Kidney tubule cell (primary cell): ENCODE results near the gene CGNL1.

Experiments
- DNase-seq: peaks from one replicate; pipeline ENCODE4 v3.0.0-alpha.2; 2018; ENCODE audit warnings: low spot score

CGNL1 gene

GRCh38 chr15:57375827-57376695 lies at the start of gene CGNL1:
Gene CGNL1 (plus strand): TSS chr15:57376505. CDS start chr15:57438000, 61,495 bp downstream.
- DNase-seq, result peak; percentile 42

- DNase-seq, result peak; percentile 80
These were observed 48.3 kb upstream of the CGNL1 start for GRCh38 chr15:57327985-57328471.

- DNase-seq, result no peak
These were observed 47.8 kb upstream of the CGNL1 start for GRCh38 chr15:57328479-57328878.

DNA sequence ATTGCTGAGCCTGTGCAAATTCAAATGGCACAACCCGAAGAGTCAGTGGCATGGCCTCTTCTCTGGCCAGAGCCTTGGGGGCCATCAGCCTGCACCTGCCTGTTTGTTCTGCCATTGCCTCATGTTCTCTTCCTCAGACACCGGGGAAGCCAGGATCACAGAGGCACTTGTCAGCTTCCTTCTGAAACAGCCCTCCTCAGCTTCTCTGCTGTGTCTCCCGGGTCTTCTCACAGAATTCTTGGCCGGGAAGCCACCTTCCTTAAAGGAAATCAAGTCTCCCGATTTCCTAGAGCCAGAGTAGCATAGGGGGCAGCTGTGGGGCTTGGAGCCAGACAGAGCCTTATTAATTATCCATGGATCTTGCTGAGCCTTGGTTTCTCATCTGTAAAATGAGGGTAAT lies 47.4 kb upstream of the CGNL1 start:
- DNase-seq, result no peak

DNA sequence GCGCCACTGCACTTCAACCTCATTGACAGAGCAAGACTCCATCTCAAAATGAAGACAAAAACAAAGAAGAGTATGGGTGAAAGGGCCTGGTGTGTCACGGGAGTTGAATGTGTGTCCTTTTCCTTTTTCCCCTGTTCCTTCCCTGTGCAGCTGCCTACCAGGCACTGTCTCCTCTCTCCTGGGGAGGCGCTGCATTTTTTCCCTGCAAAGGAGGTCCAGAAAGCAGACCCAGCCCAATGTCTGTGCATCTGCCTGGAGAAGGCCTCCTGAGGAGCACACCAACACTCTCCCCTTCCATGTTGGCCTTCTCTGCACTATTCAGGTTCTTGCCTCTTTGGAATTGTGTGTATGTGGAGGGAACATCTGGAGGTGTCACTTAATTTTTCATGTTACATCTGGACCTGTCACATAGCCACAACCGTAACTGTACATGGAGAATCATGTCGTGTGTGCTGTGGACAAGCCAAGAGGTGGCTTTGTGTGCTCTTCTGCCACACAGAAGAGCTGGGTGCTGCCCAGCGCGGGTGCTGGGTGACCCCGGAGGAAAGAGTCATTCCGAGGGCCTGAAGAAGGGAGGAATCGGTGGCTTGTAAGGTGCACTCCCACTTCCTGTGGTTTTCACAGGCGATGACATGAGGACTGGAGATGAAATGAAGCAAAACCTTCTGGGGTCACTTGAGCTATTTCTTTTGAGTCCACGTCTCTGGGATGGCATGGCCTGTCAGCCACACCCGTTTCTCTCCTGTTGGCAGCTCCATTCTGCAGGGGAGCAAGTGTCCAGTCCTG lies 46.5 kb upstream of the CGNL1 start:
- DNase-seq, result no peak

DNA sequence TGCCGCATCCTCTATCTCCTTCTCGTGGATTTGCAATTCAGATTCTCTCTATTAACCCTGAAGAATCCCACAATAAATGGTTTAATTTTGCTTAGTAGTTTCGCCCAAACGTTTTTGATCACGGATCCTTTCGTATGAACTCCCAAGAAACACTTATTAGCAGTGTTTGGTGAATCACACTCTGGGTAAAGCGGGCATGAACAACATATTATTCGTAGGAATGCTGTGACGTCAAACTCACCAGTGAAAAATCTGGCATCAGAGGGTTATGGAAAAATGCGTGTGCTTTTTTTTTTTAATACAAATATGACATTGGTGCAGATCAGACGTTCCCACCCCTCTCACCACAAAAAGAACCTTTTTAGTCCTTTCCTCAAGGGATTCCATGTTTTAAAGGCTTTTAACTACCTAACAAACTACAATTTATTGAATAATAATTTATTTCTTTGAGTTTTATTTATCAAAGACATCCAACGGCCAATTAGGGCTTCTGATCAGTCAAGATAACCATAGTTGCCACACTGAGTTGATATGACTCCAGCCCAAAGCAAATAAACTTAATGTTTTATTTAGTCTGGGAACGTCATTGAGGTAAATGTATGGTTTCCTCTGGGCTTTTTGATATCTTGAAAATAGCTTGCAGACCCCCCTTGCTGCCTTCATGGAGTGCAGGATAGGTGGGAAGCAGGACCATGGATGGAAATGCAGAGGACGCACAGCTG lies 45.5 kb upstream of the CGNL1 start:
- no peak for DNase-seq

DNA sequence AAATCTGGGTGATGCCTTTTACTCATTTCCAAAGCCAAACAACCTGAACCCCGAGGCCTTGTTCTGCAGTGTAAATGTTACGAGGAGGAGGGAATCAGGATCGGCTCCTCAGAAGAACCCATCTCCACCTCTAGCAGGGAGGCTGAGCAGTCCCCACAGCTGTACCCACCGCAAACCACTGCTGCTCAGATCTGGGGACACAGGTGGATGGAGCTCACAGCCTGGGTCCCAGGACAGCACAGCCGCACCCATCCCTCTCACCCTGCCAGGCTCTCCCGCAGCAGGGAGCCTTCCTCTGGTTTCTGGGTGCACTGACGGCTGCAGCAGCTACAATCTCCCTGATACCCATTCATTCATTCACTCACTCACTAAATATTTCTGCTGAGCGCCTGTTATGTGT lies 44.0 kb upstream of the CGNL1 start:
- DNase-seq, result no peak

GRCh38 chr15:57333487-57333886 lies 42.8 kb upstream of the CGNL1 start:
- DNase-seq, result peak; percentile 69

- peak; percentile 59 for DNase-seq
These were observed 42.0 kb upstream of the CGNL1 start for GRCh38 chr15:57334257-57334656.

- no peak for DNase-seq
These were observed 41.0 kb upstream of the CGNL1 start for GRCh38 chr15:57335293-57335715.

DNA sequence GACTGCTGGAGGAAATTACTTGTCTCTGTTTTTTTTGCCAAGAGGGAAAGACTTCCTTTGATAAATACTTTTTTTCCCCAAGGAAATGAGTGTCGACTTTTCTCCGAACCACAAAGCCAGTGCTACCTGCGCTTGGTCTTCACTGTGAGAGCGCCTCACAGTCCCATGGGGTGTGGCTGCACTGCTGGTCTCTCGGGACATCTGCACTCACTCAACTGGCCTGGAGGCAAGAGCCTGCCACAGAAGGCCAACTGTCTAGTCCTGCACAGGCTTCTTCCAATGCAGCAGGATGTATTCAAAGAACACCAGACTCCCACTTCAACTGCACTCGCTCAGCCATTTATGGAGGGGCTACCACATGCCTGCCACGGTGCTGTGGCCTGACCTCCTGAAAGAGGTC lies 40.6 kb upstream of the CGNL1 start:
- no peak for DNase-seq

GRCh38 chr15:57337868-57338411 lies 38.4 kb upstream of the CGNL1 start:
- peak; percentile 26 for DNase-seq

DNA sequence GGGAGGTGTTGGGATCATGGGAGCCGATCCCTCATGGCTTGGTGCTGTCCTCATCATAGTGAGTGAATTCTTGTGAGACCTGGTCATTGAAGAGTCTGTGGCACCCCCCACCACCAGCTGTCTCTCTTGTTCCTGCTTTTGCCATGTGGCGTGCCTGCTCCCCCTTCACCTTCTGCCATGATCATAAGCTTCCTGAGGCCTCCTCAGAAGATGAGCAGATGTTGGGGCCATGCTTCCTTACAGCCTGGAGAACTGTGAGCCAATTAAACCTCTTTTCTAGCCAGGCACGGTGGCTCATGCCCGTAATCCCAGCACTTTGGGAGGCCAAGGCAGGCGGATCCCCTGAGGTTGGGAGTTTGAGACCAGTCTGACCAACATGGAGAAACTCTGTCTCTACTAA lies 37.0 kb upstream of the CGNL1 start:
- DNase-seq, result no peak

DNA sequence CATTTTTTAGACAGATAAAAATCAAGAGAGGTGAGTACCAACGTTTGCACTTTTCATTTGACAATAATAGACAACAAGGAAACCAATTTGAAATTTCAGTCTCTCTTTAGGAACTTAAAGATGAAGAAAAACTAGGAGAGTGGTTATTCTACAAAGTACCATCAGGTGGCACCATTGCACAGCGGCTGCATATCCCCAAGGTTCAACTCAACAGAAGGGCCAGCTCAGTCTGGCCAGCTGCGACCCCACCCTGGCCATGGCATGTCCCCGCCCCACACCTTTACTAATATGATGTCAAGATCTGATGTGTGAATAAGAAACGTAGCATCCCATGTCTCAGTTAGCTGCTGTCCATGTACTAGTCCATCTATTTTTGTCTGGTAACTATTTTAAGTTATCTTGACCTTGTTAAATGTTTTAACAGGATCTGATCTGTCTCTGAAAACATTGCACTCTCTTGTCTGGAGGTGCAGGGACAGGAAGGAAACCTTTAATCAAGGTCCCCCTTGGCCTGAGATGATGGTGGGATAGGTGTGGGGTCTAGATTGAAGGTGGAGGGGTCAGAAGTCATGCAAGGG lies 35.5 kb upstream of the CGNL1 start:
- DNase-seq, result peak; percentile 74

GRCh38 chr15:57343048-57343447 lies 33.3 kb upstream of the CGNL1 start:
- DNase-seq, result no peak

DNA sequence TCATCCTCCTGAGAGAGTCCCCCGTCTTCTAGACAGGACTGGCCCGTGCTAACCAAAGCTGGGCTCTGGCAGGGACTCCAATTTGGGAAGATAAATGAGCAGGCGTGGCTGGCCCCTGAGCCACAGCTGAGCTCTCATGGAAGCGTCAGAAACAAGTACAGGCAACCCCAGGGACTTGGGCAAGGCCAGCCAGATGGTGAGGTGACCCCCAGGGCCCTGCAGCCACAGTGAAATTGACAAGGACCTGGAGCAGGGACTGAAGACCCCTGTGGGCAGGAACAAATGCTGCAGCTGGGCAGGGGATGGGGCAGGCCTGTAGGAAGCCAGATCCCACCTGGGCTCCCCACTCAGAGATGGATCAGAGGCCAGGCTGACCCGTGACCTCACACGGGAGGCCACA lies 32.8 kb upstream of the CGNL1 start:
- DNase-seq, result no peak

GRCh38 chr15:57344282-57344681 lies 32.0 kb upstream of the CGNL1 start:
- DNase-seq, result no peak

- DNase-seq, result peak; percentile 28
These were observed 30.7 kb upstream of the CGNL1 start for GRCh38 chr15:57345584-57345983.

DNA sequence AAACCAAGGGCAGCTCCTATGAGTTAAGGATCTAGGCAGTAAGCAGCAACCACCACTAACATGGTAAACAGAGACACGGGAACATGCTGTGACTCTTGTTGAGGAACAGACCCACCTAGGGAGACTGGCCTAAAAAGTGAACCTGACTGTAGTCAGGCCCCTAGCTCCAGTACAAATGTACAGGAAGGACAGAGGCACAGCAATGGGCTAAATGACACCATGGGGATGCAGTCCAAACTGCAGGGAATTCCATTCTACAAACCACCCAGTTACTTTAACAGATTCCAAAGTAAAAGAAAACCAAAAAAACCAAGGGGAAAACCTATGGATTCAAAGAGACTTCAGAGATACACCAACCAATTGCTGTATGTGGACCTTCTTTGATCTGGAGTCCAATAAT lies 28.2 kb upstream of the CGNL1 start:
- no peak for DNase-seq

DNA sequence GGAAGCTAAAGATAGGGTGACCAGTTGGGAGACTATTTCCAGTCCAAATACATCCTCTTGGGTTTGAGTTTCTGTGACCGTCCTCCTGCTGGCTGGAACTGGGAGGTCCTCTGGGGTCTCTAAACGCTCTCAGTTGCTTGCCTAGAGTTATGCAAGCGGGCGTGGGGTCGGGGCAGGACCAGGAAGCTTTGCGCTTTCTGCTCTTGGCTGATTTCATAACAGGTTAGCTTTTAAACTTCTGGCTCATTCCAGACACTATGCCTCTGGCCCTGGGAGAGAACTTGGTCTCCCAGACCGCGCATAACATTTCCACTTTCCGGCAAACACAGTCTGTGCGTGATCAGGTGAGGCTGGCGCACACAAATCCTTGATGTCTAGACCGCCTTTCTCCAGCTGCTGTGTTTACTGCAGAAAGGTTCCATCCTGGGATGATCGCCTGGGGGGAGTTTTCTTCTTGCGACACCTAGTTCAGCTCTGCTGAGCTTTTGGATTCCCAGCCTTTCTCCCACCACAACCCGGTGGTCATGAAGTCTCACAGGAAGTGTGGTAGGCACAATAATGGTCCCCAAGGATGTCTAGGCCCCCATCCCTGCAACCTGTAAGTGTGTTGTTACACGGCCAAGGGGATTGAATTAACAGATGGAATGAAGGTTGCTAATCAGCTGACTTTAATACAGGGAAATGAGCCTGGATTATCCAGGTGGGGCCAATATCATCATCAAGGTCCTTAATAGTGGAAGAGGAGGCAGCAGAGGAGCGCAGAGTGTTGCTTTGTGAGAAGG lies 23.6 kb upstream of the CGNL1 start:
- no peak for DNase-seq

GRCh38 chr15:57353317-57353804 lies 22.9 kb upstream of the CGNL1 start:
- DNase-seq, result no peak
